Fibroblast of peridontal ligament (primary cell): ENCODE results near the gene WSB2.

ENCODE experiments used
- DNase-seq: peaks from one replicate; pipeline ENCODE4 v3.0.0-alpha.2; 2010; ENCODE audit errors: extremely low read depth

WSB2 gene

DNA sequence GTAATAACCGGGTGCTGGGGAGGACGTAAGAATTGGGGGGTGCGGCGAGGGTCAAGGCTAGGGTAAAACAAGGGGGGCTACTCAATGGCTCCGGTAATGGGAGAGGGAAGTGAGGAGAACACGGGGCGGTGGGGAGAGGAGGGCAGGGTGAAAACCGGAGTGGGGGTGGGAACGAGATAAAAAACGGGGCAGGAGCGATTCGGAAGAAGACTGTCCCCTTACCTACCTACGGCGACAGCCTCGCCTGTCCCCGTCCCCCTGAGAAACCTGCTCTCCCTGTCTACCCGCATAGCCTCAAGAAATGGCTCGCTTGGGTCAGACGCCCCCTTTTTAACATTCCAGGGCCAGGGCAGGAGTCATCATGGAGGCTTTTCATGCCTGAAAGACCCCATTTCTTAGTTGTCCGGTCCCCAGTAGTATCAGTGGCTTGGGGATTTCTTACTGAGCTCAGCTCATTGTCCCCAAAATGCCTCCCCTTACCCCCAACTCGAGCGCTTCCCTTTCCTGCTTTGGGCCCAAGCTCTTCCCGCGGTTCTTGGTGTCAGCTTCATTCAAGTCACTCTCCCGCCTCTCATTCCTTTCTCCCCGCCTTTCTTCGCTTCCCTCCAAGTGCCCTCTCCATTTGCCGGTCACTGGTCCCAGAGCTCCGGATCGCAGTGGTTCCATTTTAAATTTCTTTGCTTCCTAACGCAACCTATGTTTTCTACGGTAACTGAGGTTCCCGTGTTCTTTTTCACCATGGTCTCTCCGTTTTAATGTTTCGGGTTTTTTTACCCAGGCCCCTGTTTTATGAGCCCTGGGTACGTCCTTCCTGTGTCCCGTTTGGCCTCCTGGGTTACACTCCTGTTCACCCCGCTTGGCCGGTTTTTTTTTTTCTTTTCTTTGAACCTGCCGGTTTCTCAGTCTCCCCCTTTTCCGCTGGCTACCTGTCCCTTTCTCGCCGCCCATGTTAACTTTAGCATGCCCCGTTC, 1.2 kb upstream of the WSB2 start:
- DNase-seq: peak; percentile 66

DNA sequence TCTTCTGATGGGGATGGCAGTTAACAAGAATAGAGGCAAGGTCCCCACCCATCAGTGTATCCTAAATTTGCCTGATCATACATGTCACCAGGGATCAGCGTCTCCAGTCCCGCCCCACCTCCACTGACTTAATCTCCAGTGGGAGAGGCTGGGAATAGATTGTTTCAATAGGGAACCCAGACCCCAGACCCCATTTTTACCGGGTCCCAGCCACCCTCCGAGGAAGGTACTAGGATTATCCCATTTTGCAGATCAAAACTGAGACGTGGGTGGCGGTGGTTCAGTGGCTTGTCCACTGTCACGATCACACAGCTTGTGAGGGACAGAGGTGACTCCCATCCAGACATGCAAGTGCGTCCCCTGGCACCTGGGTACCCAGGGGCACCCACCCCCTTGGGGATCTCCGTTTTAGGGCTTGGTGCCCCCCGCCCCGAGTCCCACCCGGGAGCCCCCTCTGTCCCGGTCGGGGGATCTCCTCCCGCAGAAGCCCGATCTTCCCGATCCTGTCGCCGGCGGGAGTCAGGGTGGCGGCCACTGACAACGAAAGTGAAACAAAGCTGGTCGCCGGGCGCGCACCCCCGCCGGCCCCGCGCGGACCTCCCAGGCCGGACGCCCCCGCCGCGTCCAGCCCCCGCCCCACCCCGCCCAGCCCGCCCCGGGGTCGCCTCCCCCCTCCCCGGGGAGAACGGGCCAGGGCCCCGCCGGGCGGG, 523 bp downstream of the WSB2 start:
- peak; percentile 23 for DNase-seq

DNA sequence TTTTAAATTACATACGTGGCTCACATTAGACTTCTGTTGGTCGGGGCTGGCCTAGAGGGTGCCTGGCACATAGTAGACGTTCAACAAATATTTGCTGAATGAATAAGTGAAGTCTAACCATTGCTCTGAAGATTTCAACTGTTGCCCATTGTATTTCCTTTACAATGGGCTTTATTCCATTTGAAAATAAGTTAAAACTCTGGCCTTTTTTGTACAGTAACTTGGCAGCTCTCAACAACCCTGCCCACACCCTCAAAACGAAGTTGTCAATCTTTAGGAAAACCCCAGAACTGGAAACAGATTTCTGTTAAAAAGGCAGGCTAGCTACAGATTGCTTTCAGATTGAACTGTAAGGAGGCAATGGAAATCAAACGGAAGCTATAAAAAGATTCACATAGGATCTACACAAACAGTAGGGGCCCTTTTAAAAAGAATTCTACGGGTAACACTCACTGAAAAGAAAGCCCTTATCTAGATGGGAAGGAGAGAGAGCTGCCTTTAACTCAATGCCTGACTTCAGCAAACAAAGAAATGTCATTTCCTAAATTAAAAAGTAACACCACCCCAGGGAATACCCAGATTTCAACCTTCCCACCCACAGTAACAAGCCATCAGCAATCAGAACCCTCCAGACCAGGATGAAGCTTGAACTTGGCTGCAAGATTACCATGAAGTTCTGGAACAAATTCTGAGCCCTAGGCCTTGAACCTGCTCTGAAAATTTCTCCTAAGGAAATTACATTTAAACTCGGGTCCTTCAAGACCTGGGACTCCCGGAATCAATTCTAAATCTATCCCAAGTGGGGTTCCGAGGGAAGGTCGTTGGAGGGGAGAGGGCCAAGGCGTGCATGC, 1.4 kb downstream of the WSB2 start:
- DNase-seq: peak; percentile 55

DNA sequence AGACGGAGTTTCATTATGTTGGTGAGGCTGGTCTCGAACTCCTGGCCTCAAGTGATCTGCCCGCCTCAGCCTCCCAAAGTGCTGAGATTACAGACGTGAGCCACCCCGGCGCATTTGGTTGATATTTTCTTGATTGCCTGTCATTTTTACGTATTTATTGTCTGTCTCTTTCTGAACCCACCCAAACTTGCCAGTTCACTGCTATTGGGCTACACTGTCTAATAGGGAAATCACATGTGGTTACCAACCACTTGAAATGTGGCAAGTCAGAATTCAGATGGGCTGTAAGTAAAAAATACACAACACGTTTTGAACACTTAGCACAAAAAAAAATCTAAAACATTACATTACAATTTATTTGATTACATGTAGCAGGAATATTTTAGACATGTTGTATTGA, 2.1 kb downstream of the WSB2 start:
- peak; percentile 8 for DNase-seq

DNA sequence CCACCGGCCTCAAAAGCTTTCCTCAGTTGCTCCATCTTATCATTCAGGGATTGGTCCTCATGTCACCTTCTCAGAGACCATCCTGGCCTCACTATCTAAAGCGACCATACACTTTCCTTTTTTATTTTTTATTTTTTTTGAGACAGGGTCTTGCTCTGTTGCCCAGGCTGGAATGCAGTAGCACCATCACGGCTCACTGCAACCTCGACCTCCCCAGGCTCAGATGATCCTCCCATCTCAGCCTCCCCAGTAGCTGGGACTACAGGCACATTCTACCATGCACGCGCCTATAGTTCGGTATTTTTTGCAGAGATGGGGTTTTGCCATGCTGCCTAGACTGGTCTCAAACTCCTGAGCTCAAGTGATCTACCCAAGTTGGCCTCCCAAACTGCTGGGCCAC, 2.8 kb downstream of the WSB2 start:
- no peak for DNase-seq

DNA sequence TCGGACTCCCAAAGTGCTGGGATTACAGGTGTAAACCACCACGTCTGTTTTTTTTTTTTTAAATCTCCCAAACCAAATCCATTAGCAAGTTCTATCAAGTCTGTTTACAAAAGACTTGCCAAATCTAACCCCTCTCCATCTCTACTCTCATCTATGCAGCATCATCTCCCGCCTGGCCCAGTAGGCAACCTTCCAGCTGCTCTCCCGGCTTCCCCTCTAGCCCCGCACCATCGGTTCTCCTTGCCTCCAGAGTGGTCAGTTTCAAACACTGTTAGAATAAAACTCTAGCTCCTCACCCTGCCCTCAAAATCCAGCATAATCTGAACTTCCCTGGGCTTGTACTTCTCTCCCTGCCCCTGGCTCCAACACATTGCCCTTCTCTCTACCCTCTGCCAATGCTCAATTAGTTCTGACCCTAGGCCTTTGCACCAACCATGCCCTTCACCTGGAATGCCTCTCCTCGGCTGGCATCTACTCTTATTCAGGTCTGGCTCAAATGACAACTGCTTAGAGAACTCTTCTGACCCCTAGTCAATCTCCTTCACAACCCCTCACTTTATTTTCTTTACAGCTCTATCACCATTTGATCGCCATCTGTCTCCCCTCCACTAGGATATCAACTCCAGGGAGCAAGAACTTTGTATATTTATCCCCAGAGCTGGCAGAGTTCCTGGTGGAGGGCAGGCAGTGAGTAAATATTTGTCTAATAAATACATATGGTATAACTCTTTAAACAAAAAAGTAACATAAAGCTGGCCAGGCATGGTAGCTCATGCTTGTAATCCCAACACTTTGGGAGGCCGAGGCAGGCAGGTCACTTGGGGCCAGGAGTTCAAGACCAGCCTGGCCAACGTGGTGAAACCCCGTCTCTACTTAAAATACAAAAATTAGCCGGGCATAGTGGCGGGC, 4.9 kb downstream of the WSB2 start:
- DNase-seq: no peak

DNA sequence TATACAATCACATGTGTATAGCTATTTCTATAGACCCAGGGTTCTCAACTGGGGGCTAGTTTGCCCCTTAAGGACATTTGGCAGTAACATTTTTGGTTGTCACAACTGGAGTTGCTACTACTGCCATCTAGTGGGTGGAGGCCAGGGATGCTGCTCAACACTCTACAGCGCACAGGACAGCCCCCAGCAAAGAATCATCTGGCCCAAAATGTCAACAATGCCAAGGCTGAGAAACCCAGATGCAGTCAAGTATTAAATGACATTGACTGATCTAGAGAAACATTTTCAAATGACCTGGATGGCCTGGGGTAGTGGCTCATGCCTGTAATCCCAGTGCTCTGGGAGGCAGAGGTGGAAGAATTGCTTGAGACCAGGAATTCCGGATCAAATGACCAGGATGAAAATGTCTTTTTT, 5.8 kb downstream of the WSB2 start:
- no peak for DNase-seq

DNA sequence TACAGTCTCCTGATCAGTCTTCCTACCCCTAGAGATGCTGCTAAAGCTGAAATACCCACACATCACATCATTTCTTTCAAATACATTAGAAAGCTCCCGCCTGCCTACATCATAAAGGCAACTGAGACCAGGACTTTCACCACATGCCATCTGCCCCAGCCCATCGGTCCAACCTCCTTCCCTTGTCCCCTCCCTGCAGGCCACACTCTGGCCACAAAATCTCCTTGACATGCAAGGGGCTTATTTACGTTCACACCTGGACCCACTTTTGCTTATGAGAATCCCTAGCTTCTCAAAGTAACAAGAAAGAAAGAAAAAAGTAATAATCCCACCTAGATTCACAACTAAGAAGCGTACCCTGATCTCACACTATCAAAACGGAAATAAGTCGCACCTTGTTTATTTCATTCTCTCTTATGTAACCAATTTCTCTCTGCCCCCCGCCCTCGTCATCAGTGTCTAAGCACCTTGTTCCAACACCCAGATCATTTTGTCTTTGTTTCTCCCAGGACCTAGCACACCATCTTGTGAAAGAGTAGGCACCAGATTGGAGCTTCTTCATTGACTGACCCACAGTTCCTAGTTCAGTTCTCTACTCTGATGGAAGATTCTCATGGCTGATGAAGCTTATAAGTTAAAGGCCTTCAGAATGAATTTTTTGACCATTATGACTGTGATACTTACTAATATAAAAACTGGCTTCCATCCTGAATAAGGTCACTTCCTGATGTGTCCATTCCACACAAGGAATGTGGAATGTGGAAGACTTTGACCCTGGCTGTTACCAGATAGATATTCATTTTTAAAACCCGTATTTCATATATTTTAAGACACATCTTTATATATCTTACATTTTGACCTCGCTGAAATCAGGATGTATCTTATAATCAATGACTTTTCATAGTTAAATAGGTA, 7.7 kb downstream of the WSB2 start:
- no peak for DNase-seq

DNA sequence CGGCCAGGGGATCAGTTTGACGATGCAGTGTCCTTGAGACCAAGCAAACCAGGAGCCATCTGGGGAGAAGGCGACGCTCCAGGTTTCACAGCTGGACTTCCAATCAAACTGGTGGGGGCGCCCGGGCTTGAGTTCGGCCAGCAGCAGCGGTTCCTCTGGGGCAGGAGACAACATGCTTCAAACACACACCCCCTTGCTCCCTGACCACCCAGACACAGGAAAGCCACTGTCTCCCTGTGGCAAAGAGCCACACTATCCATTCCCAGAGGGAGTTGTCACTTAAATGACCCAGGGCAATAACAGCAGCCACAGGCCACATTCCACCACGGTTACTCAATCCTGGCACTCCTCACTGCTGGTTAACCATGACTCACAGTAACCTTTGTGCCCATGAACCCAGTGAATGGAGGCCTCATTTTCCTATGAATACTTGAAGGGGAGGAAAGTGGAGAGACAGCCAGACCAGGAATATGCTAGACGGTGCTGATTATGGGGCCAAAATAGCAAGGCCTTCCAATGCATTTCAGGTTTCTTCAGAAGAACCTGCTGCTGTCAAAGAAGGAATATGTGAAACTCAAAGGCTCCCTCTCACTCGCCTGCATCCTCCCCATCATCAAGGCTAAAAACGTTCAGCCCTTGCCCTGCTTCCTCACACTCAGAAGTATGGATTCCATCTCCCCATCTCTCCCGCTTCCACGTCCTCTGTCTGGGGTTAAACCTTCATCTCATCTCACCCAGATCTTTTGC, 8.5 kb downstream of the WSB2 start:
- DNase-seq: peak; percentile 94

DNA sequence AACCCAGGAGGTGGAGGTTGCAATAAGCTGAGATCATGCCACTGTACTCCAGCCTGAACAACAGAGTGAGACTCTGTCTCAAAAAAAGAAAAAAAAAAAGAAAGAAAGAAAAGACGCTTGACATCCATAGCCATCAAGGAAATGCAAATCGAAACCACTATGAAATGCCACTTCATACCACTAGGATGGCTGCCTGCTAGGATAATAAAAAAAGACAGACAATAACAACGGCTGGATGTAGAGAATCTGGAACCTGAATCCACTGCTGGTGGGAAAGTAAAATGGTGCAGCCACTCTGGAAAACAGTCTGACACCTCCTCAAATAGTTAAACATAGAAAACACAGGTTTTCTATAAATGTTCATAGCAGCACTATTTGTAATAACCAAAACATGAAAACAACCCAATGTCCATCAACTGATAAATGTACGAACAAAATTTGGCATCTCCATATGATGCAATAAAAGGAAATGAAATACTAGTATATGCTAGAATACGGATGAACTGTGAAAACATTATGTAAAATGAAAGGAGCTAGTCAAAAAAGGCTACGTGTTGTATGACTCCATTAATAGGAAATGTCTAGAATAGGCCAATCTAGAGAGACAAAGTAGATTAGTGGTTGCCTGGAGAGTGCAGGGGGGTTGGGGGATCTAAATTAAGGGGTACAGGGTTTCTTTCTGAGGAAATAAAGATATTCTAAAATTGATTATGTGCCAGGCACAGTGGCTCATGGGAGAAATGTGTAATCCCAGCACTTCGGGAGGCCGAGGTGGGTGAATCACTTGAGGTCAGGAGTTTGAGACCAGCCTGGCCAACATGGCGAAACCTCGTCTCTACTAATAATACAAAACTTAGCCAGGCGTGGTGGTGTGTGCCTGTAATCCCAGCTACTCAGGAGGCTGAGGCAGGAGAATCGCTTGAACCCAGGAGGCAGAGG, 9.7 kb downstream of the WSB2 start:
- DNase-seq: no peak

DNA sequence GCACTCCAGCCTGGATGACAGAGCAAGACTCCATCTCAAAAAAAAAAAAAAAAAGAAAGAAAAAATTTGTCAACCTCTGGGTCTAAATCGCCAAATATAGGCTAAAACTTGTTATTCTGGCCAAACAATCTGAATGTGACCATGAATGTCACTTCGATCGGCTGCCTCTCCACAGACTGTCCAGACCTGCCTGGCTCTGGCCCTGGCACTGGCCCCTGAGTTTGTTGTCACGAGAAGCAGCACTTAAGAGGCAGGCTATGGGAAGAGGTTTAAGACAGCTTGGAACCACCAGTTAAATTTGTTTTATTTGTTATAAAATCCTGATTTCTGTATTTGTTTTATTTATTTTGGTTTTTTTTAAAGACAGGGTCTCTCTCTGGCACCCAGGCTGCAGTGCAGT, 14.5 kb downstream of the WSB2 start:
- no peak for DNase-seq

DNA sequence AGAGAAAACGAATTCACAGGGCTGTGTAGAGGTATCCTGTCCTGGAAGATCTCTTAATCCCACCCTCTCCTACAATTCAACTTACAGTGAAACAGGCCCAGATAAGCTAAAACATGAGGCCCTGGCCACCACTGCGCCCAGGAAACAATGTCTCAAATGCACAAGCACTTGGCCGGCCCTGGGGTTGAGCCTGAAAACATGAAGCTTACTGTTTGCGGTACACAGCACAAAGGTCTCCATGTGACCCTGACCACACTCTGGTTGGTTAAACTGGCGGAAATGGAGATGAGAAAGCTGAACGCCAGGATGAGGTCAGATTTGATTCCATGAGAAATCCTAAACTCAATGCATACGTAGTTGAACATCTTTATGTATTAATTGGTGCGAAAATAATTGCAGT, 16.4 kb downstream of the WSB2 start:
- DNase-seq: no peak

DNA sequence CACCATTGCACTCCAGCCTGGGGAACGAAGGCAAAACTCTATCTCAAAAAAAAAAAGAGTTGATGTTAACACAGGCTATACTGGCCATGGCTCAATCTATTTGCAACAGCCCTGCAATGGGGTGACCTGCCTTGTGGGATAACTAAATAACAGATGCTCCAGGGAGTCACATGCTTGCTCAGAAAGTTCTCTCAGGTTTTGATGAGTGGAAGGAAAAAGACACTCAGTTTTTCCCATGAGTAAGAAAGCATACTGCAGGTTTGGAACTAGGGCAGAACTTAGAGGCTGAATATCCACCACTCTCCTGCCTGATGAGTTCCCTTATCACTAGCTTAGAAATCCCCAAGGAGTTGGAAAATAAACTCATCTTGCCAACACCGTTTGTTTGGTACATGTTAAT, 16.9 kb downstream of the WSB2 start:
- no peak for DNase-seq

DNA sequence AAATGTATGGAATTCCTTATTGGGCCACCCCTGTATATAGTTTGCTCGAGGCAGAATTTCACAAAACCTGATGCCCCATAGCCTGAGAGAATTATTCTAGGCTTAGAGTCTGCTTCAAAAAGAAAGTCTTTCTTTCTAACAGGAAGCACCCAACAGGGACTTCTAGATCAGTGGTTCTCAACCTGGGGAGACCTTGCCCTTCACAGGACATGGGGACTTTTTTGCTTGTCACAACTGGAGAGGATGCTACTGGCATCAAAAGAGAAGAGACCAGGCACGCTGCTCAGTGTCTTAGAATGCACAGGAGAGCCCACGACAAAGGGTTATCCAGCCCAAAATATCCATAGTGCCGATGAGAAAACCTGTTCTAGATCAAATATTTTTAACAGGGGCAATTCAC, 18.9 kb downstream of the WSB2 start:
- no peak for DNase-seq

DNA sequence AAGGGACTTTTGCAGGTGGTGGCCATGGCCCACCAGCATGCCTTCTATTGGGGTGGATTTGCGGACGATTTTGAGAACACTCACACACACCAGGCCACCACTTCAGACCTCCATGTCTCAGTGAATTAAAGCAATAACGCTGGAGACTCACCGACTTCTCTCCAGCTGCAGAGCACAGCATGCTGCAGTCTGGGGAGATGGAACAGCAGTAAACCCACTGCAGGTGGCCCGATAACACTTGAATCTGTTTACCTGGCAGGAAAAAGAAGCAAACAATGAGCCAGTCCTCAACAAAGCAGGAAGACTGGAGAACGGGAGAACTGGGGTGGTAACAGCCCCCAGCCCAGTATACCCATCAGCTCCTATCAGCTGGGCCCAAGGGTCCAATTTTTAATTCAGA, 22.8 kb downstream of the WSB2 start:
- no peak for DNase-seq

DNA sequence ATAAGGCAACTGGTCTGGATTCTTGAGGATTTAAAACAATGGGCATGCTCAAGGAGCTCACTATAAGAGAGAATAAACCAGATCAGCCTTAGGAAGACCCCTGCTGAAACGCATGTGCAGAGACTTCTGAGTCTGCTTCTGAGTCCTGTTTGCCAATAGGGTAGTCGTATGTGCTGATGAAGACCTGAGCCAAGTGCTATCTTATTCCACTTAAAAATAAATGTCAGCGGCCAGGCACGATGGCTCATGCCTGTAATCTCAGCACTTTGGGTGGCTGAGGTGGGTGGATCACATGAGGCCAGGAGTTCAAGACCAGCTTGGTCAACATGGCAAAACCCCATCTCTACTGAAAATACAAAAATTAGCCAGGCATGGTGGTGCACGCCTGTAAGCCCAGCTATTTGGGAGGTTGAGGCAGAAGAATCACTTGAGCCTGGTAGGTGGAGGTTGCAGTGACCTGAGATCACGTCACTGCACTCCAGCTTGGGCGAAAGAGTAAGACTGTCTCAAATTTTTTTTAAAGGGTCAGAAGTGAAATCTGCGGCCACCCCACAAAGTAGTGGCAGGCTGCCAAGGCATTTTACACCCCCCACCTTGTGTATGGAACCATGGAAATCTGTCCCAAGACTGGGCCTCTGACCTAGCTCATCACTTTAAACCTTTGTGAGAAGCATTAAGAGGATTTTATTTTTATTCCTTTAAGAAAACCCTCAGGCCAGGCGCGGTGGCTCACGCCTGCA, 24.1 kb downstream of the WSB2 start:
- DNase-seq: no peak
